Stimulated activated CD4-positive, alpha-beta T cell treated with anti-CD3 and anti-CD28 coated beads, TNF-alpha, amount 100 ng/mL, for 48 hours (primary cell): ENCODE measurements around the gene SPSB3.

Source experiments
- DNase-seq, 3 donors: peaks; one replicate each; pipeline ENCODE4 v3.0.0-alpha.2; 2020; ENCODE audit warnings: low read depth in 3 of 3

The SPSB3 gene

DNA sequence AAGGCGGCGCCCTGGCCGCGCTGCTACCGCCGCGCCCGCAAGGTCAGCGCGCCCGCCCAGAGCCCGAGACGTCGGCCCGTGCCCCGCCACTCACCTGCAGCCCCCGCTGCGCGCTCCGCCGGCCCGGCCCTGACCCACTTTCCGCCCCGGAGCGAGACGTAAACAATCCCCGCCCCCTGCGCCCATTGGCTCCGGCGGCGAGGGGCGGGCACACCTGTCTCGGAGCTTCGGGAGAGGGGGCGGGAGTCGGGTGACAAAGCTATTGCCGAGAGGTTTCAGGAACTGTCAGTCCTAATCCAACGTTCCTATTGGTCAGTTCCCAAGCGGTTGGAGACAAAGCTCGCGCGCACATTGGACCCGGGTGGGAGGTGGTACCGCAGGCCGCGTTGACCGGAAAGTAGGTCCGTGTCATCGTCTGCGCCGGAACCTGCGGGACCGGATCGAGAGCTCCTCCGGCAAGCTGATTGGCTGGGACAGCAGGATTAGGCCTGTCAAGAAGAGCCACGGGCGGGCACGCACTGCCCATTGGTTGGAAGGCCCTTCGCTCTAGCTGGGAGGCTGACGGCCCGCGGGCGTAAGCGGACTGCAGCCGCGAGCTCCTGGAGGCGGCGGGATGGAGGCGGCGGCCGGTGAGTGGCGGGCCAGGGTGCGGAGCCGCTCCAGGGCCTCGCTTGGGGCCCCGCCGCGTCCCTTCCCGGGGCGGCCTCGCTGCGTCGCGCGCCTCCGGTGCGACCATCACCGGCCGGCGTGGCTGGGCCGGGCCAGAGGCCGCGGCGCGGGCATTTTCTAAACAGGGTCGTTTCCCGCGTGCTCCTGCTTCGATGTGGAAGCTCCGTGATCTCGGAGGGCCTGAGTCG lies at the start of gene SPSB3, which contains the start of gene NUBP2:
Gene SPSB3, minus strand, starts transcription at position 164 of the 857 bp plus-strand sequence. CDS start 1,088 bp downstream, outside the sequence.
Gene NUBP2, plus strand, starts transcription at position 553 of the 857 bp plus-strand sequence. Its CDS starts 61 bp downstream, at position 614.
- peak; percentile 95 to 100 (median 95) for DNase-seq

DNA sequence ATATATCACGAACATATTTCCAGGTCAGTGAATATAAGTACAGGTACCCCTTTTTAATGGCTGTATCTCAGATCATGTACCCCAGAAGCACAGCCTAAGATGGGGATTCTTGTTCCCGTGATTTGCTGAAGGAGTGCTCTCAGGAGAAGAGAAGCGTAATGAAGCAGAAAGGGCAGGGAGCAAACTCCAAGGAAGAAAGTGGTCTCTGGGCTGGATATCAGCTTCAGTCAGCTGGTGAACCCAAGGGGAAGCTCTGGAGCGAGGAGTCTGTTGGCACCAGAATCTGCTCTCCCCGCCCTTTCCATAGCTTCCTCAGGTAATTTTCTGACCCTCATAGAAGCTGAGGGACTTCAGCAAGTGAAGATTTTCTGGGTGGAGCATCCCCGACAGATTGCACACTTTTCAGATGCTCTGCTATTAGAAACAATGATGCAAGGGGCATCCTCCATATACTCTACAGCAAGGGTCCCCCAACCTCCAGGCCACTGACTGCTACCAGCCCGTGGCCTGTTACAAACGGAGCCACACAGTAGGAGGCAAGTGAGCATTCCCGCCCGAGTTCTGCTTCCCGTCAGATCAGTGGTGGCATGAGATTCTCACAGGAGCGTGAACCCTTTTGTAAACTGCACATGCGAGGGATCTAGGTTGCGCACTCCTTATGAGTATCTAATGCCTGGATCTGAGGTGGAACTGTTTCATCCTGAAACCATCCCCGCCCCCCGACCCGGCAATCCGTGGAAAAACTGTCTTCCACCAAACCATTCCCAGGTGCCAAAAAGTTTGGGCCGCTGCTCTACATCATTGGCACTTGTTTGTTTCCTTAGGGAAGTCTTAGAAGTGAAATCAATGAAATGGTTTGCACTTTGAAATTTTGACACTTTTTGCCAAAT lies 49.1 kb upstream of the SPSB3 start:
- no peak for DNase-seq

DNA sequence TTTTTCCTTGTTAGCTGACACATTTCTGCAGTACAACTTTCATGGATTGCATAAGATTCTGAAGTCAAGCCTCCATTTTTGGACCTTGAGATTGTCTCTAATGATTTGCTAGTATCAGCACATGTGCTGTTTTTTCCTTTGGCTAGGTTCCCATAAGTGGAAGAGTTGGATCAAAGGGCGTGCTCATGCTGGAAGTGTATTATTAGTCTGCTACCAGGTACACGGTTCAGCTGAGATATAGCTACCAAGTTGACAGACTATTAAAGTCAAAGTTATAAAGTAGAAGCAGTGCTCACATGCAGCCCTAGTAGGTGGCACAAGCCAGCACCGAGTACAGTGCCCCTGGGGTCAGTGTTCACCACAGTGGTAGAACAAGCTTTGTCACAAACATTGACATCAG lies 47.8 kb upstream of the SPSB3 start:
- no peak for DNase-seq

DNA sequence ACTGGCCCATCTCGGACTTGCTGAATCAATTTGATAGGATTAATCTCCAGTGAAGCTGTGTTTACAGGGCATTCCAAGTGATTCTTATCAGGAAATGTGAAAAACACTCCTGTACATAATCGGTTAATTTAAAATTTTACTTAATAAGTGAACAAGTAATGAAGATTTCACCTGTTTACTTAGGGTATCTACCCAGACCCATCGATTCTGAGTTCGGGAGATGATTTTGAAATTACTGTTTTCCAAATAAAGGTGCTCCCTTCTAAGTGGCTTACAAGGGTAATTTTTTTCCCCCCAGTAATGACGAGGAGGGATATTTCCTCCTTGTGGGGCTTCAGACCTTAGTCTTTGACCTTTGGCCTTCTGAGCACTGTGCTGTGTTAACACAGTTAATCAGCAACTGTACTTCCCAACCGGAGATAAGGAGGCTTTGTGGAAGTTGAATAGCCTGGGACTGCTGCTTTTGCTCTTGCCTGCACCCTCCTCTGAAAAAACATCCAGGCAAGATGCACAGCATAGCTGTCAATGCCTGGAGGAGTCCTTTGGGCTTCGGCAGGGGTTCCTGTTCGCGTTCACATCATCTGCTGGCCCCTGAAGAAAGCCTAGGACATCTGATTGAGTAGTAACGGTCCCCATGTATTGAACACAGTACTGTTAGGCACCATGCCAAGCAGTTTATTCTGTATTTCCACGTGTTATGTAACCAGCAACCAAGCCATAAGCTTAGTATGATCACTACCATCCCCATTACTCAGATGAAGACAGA lies 46.5 kb upstream of the SPSB3 start:
- DNase-seq = no peak

DNA sequence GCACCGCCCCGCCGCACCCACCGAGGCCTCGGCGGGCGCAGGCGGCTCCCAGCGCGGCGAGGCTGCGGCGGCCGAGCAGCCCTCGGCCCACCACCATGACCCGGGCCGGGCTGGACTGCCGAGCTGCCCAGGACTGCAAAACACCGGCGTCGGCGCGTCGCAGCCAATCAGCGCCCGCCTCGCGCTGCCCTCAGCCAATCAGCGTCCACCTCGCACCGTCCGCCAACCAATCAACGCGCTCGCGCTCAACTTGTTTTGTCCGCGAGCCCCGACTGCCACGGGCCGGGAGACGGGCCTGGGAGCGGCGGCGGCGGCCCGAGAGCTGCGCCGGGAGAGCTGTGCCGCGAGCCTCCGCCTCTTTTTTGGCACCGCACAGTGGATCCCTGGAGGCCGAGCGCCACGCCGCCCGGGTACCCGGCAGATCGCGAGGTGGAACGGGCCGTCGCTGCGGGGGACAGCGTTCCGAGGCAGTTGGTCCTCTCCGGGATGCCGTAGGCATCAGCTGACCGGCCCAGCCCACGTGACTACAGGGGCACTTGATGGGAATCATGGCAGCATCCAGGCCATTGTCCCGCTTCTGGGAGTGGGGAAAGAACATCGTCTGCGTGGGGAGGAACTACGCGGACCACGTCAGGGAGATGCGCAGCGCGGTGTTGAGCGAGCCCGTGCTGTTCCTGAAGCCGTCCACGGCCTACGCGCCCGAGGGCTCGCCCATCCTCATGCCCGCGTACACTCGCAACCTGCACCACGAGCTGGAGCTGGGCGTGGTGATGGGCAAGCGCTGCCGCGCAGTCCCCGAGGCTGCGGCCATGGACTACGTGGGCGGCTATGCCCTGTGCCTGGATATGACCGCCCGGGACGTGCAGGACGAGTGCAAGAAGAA lies 44.6 kb upstream of the SPSB3 start, which contains the start of the genes FAHD1 and HAGH:
Gene FAHD1, plus strand, starts transcription at position 516 of the 883 bp plus-strand sequence. Its CDS starts 33 bp downstream, at position 549.
Gene HAGH, minus strand, starts transcription at position 135 of the 883 bp plus-strand sequence. Its CDS starts 38 bp downstream, at position 97.
- DNase-seq = peak; percentile 78 to 85 (median 84)

DNA sequence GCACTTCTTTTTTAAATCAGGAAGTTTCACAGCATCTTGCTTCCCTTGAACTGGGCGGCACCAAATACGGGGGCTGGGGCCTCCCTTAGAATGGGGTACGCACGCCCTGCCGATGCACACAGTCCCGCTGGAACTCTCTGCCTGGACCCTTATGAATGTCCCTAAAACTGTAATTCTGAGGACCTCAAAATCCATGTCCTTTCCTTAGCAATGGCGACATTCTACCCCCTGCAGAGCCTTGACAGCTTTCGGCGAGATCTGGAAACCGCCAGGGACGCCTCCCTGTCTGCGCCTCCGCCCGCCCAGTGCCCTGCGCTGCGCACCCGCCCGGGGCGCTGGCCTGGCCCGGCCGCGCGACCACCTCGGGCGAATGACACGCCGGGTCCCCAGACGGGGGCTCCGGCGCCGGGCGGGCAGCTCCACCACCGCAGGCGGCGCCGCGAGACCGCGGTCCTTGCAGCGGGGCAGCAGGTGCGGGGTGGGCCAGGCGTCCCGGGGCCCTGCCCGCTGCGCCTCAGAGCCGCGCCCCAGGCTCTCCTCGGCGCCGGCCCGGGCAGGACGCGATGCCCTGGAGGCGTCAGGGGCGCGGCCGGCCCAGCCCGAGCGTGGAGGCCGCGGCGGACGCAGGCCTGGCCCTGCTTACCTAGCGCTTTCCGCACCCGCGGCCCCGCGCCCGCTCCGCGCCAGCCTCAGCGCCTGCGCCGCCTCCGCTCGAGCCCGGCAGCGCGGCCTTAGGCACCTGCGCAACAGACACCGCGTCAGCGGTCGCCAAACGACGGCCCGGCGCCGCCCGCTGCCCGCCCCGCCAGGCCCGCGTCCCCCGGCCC lies 43.7 kb upstream of the SPSB3 start:
- DNase-seq = peak; percentile 44 to 61 (median 44)

DNA sequence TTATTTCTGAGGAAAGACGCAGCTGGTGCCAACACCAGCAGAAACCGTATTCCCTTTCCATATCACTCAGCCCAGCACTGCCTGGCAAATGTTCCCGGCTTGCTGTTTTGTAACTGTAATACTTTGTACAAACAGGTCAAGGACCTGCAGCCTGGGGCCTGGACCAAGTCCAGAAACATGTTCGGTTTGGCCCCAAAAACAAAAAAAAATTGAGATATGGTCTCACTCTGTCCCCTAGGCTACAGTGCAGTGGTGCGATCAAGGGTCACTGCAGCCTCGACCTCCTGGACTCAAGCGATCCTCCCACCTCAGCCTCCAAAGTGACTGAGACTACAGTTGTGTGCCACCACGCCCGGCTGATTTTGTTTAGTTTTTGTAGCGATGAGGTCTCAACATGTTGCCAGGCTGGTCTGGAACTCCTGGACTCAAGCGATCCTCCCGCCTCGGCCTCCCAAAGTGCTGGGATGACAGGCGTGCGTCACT lies 43.1 kb upstream of the SPSB3 start:
- DNase-seq = no peak

DNA sequence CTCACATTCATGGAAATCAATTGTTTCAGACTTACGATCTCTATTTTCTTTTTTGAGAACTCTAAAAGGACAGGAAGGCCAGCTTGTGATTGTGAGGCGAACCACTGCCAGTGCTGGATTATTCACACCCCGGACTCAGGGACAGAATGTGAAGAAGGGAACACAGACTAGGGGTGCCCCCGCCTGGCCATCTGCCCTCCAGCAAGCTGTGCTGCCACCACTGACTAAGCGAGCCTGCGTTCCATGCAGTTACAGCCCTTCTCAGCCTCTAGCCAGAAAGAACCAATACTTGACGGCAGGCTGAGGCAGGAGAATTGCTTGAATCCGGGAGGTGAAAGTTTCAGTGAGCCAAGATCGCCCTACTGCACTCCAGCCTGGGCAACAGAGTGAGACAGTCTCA lies 41.5 kb upstream of the SPSB3 start:
- DNase-seq = no peak

DNA sequence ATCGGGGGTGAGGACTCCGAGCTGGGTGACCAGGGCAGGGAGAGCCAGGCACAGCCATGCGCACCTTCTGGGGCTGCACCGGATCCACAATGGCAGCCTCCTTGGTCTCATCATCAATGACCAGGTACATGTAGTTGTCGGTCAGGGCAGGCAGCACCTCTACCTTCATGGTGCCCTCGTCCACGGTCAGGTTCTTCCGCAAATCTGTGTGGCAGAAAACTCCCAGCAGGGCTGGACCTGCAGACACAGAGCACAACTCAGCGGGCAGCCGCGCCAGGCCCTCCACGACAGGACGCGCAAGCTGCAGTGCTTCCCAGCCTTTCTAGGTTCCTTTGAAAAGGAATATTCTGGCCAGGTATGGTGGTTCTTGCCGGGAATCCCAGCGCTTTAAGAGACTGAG lies 40.4 kb upstream of the SPSB3 start:
- no peak for DNase-seq

DNA sequence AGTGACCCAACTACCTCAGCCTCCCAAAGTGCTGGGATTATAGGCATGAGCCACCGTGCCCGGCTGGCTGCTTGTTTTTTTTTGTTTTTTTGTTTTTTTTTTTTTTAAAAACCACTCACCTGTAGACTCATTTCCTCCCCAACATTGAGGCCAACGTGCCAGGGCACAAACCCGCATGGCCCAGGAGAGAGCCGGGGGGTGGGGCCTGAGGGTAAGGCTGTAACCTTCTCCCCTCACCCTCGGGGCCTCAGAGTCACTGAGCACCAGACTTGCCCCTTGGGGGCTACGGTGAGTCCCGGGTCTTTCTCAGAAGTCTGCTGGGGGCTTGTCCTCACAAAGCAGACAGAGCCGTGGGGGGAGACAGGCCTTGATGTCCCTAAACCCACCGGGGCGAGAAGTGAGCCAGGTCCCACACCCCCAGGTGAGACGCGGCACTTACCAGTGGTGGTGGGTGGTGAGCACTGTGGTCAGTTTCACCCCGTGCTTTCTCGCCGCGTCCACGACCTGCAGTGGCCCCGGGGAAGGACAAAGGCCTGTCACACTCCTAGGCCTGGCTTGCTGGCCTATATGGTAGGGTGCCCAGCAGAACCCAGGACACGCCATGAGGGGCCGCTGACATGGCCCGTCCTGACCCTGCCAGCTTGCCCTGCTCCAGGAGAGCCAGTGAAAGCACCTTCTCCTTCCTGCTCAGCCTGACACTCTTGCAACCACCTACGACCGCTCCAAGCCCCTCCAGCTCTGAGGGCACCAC lies 39.7 kb upstream of the SPSB3 start:
- DNase-seq = no peak

DNA sequence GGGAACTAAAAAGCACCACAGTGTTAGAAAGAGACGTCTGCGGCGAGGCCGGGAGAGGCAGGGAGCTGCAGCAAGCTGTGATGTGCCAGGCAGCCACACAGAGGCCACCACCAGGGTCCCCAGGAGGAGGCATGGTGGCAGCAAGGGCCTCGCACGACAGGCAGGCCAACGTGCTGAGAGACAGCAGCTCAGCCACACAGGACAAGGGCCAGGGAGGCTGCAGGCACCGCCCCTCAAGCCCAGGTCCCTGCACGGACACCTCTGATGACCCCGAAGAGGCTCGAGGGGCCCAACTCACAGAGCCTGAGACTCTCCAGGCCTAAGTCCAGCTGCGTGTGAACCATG lies 38.5 kb upstream of the SPSB3 start:
- no peak for DNase-seq

DNA sequence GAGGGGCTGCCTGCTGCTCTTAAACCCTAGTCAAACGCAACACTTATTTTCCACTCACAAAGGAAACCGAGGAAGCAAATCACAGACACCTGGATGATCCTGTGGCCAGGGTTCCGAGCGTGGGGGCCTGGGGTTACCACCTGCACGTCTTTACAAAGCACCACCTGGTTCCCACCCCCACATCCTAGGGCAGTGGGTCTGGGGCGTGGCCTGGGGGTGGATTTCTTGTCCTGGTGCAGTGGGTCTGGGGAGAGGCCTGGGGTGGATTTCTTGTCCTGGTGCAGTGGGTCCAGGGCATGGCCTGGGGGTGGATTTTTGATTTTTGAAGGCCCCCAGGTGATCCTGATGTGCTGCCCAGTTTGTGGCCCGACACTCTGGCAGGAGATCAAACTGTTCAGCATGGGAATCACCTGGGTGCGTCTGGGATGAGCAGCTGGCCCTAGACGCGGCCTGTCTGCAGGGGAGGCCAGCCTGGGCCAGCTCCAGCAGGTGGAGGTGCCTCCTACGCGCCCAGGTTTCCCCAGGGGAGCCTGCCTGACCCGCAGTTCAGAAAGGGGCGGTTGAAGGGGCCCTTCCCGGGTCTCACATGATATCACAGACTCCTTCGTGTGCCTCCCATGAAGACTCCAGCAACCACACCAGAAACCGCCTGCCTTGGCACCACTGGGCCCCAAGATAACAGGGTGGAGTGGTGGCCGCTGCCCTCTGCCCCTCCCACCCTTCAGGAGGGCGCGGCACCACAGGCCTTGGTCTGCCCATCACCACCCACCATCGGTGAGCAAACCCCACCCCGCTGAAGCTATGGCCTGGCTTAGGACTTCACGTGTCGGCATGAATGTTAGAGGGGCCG lies 38.0 kb upstream of the SPSB3 start:
- DNase-seq = no peak

DNA sequence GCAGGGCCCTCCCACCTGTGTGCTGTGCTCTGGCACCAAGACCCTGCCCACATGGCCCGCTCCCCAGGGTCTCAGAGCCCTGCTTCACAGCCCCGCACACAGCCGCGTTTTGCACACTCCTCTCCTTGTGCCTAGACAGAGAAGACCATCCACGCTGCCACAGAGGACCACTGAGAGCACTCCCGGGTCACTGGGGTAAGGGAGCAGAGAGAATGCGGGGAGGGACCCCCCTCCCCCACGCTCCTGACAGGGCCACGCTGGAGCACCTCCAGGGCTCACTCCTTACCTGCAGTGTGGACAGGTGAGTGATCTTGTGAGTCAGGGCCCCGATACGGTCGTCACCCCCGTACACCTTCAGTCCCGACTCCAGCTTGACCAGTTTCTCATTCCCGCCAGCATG lies 37.2 kb upstream of the SPSB3 start:
- no peak for DNase-seq

DNA sequence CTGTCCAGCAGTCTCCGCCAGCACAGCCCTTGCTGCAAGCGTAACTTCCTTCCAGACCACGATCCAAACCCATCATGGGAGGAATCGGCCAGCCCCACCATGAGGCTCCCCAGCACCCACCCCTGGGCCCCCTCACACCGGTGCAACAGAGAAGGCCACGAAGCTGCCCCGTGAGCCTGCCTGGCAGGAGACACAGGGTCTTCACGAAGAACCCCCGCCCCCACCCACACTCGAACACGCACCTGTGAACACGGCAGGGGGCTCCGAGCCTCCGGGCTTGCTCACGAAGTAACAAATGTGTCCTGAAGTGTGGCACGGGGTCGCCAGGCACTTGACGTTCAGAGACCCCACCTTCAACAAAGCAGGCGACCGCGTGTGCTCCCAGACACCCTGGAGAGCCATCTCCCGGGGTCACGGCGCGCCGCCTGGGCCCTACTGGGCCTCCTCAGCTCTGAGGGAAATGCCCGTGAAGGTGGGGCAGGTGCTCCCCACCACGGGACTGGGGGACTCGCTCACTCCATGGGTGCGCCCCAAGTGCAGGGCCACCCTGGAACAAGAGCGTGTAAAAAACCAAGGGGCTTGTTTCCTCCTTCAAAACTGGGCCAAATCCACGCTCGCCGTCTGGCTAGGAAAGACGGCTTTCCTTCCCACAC lies 36.6 kb upstream of the SPSB3 start:
- no peak for DNase-seq

DNA sequence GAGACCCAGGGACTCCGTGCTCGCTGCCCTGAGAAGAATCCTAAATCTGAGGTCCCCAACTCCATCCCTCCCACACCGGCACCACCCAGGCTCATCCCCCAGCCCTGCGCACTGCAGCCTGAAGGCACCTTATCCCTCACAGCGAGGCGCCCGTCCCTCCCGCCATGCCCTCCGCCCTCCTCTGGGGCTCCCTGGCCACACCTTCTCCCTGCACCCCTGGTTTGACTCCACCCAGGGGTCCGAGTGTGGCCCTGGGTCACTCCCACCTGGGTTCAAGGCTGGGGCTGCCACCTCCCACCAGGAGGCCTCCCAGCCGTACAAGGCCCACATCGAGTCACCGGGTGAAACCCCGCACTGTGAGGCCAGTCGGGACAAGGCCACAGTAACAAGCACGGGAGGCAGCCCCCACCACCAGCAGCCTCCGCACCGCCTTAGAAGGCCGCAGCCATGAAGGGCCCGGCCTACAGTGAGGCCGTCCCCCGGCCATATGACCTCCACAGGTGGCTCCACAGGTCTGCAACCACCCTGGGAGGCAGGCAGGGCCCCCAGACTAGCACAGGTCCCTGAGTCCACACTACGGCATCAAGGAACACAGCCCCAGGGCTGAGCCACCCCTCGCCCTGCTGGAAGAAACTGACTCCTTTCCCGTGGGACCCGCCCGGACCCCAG lies 36.0 kb upstream of the SPSB3 start:
- no peak for DNase-seq

DNA sequence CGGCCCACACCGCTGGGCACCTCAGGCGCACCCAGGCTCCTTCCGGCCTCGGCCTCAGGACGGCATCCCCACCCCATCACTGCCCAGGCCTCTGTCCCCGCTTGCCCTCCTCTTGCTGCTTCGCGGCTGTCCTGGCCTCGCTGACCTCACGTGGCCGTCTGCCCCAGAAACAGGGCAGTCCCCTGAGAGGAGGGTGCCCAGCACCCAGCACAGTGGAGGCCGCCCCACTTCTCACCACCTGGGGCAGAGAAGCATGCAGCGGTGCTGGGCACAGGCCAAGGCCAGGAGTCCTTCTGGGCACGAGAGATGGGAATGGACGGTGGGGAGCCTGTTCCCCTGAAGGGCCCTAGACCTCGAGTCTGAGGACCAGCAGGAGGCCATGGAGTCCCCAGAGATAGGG lies 35.3 kb upstream of the SPSB3 start:
- no peak for DNase-seq

DNA sequence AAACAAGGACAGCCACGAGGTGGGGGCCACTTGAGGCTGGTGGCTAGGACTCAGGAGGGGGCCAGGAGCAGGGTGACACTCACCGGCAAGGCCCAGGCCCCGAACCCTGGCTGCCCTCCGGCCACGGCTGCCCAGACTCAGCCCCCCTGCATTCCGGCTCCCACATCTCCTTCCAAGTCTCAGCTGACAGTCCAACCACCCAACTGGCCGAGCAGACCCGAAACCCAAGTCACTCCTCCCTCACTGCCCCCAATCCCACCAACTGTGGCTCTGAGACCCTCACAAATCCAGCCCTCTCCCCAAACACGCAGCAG lies 34.9 kb upstream of the SPSB3 start:
- no peak for DNase-seq
